Keratinocyte (primary cell): ENCODE measurements around the gene COX6B1.

Experiments used
- CTCF ChIP-seq, 3 experiments: IDR thresholded peaks in 1 of 3; conservative IDR thresholded peaks in 1 of 3; optimal IDR thresholded peaks in 1 of 3; 2 replicates in 2 of 3; 3 replicates in 1 of 3; pipeline versions ENCODE3 to v1.5.1; 2011; ENCODE audit warnings: low read length in 3 of 3, mild to moderate bottlenecking in 3 of 3, moderate library complexity in 2 of 3, control low read depth in 1 of 3, inconsistent platforms in 1 of 3; ENCODE audit not compliant: insufficient read depth in 2 of 3; ENCODE audit errors: extremely low read depth in 1 of 3
- EZH2 ChIP-seq: IDR thresholded peaks from one replicate; pipeline ENCODE4 v1.6.1; 2012; ENCODE audit warnings: inconsistent platforms, mild to moderate bottlenecking, low read length, moderate library complexity

- TF ChIP-seq EZH2 (no peak), CTCF (optimal IDR thresholded peaks at IDR 0.05 in 1 of 3, IDR thresholded peaks at IDR 0.05 in 1 of 3, conservative IDR thresholded peaks at IDR 0.05 in 1 of 3; ENCODE audit: extremely low read depth in 1 of 3, insufficient read depth in 2 of 3, low read length in 3 of 3) (no peak)
Observed at GRCh38 chr19:35648017-35648961, at the start of gene COX6B1.
